ENCODE results near the gene SIAH1.
"Not testable (repeated sequence)": the region's sequence is repeated elsewhere in the genome, so short reads cannot be mapped to it uniquely, and the experiment has no call there.

Gene SIAH1

GRCh38 chr16:48393485-48394354, 8.5 kb upstream of the SIAH1 start:
- in situ Hi-C loops (cut with HindIII; ENCODE audit: low sequenced_read_pairs), result no loop called here

DNA sequence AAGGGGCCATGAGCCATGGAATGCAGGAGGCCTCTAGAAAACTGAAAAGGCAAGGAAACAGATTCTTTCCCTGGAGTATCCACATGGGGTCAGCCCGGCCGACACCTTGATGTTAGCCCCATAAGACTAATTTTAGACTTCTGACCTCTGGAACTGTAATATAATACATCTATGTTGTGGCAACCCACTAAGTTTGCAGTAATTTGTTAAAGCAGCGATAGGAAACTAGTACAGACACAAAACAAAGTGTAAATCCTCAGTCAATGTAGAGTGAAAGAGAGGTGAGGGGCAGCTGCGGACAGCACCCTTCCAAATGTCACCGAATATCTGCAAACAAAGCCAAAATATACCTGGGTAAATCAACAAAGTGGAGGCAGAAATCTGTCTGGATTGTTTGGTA, 7.2 kb upstream of the SIAH1 start:
- in situ Hi-C loops (cut with HindIII; ENCODE audit: low sequenced_read_pairs), result no loop called here

DNA sequence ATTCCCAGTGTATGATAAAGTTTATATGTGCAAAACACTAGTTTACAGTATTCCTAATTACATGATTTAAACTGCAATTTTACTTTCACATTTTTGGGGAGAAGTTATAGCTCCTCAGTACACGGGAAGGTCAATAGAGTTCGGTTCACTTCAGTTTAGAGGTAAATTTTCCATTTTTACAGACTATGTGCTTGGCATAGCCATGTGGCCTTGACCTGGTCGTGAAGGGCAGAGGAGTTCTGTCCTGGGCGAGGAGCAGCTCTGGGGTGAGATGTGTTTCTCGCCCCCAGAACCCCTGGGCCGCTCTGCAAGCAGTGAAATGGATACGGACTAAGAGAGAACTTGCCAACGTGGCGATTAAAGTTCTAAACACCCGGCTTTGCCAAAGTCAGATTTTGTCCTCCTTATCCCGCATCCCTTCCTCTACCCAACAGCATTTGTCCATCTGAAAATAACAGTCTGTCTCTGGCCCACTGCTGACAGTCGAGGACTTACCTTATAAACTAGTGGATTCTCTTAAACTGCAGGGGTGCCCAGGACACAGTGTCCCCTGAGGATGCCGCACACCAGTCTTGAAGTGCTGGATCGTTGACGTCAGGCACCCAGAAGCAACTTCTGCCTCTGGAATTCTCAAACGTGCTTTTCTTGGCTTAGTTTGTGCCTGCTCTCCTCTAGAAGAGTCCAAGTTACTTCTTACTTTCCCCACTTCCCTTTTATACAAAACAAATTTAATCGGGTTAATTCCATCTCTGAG, 1.5 kb upstream of the SIAH1 start:
- in situ Hi-C loops (cut with HindIII; ENCODE audit: low sequenced_read_pairs), result loop anchor here (5.0 kb wide), 1 partner anchor 61 kb away; no protein-coding TSS in a partner anchor

DNA sequence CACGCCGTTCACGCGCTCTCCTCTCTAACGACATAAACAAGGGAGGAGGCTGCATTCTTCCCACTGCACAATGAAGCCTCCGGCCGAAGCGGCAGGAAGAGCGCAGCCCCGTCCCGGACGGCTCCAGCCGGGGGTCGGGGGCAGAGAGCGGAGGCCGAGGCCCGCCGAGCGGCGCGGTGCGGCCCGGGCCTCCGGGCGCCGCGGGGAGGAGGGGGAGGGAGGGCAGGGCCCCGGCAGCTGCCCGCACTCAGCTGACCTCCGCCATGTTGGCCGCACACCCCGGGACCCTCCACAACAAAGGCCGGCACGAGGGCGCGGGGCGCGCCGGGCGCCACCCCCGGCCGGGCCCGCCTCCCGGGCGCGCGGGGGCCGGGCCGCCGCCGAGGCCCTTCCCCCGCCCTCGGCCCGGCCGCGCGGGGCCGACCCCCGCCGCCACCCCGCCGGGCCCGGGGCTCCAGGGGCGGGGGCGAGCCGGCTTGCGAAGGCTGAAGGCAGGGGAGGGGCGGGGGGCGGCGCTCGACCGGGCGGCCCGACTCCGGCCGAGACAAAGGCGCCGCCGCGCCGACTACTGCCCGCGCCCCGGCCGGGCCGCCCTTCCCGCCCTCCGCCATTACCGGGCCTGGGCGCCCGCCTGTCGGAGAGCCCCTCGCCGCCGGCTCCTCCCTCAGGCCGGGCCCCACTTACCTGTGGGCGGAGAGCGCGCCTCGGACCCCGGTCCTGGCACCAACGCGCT, 527 bp downstream of the SIAH1 start:
- in situ Hi-C loops (cut with HindIII; ENCODE audit: low sequenced_read_pairs), result loop anchor here (5.0 kb wide), 1 partner anchor 63 kb away; no protein-coding TSS in a partner anchor

GRCh38 chr16:48383877-48384519, 1.2 kb downstream of the SIAH1 start:
- in situ Hi-C loops (cut with HindIII; ENCODE audit: low sequenced_read_pairs), result no loop called here

DNA sequence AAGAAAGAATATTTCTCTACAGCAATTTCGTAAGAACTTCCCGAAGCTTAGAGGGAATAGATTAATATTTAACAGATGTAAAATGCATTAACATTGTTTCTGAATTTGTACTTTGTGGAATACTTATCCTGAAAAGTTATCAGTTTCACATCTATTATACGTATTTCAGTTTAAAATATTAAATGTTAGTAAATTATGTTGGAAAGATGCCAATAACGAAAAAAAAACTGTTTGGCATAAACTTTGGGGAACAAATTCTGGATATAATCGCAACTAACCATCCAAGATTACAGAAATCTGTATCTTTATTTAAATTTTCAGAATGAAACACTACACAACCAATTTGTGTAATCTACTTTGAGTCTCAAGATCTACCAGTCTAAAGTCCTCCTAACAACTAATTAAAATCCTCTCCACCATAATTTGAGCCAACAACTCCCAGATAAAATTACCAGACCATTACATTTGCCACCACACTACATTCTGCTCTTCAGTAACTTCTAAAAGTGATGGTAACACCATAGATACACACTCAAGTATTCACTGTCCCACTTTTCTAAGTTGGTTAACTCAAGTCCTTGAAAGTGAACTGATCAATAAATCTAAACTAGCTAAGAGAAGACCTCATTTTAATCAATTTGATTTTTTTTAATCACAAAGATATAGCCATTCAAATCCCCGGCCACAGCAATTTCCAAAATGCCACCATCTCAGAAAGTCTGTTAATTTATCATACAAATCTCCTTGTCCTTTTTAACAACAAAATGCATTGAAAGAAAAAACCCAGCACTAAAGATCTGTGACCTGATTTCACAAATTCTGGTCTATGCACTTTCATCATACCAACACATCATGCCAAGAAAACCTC, 2.0 kb downstream of the SIAH1 start:
- in situ Hi-C loops (cut with HindIII; ENCODE audit: low sequenced_read_pairs), result no loop called here

DNA sequence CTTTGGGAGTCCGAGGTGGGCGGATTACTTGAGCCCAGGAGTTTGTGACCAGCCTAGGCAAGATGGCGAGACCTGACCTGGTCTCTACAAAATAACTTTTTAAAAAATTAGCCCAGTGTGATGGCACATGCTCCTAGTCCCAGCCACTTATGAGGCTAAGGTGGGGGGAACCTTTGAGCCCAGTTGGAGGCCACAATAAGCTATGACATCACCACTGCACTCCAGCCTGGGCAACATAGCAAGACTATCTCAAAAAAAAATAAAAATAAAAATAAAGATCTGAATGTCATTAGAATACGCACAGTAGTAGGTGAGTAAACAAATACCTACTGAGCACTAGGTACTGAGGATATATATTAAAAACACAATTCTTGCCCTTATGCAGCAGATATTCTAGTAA, 3.1 kb downstream of the SIAH1 start:
- in situ Hi-C loops (cut with HindIII; ENCODE audit: low sequenced_read_pairs), result no loop called here

DNA sequence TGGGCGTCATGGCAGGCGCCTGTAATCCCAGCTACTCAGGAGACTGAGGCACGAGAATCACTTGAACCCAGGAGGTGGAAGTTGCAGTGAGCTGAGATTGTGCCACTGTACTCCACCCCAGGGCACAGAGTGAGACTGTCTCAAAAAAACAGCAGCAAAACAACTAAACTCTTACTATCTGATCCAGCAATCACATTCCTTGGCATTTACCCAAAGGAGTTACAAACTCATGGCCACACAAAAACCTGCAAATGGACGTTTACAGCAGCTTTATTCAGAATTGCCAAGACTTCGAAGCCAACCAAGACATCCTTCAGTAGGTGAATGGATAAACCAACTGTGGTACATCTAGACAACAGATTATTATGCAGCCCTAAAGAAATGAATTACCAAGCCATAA, 4.0 kb downstream of the SIAH1 start:
- in situ Hi-C loops (cut with HindIII; ENCODE audit: low sequenced_read_pairs), result no loop called here

DNA sequence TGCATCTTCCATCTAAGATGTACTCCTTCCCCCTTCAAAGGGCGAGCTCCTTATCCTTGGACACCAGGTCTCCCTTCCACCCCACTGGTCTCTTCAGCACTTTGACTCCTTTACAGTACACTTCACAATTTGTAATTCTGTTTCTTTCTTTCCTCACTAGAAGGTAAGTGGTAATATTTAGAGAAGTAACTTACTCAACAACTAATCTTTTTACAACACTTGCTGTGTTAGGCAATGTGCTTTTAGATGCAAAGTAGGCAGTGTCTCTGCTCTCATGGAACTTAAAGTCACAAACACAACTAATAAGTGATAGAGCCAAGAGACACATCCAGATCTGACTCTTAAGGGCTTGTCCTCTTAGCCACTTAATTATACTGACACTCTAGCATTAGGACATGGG, 6.4 kb downstream of the SIAH1 start:
- in situ Hi-C loops (cut with HindIII; ENCODE audit: low sequenced_read_pairs), result no loop called here

GRCh38 chr16:48378276-48378675, 6.9 kb downstream of the SIAH1 start:
- in situ Hi-C loops (cut with HindIII; ENCODE audit: low sequenced_read_pairs), result no loop called here

- in situ Hi-C loops (cut with HindIII; ENCODE audit: low sequenced_read_pairs), result not testable (repeated sequence)
Observed at GRCh38 chr16:48377301-48377700, 7.9 kb downstream of the SIAH1 start.

DNA sequence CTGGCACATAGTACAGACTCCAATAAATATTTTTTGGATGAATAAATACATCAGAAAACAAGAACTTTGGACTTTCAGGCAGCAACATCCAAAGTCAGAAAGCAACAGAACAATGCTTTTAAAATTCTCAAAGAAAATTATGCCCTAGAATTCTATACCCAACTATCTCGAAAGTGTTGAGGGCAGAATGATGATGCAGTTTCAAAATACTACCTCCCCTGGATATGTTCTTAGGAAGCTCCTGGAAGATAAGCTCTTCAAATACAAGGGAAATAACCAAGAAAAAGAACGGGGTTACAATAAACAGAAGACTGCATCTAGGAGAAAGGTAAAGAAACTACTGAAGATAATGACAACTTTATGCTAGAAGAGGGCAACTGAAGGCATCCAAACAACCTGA, 11.0 kb downstream of the SIAH1 start:
- in situ Hi-C loops (cut with HindIII; ENCODE audit: low sequenced_read_pairs), result no loop called here

DNA sequence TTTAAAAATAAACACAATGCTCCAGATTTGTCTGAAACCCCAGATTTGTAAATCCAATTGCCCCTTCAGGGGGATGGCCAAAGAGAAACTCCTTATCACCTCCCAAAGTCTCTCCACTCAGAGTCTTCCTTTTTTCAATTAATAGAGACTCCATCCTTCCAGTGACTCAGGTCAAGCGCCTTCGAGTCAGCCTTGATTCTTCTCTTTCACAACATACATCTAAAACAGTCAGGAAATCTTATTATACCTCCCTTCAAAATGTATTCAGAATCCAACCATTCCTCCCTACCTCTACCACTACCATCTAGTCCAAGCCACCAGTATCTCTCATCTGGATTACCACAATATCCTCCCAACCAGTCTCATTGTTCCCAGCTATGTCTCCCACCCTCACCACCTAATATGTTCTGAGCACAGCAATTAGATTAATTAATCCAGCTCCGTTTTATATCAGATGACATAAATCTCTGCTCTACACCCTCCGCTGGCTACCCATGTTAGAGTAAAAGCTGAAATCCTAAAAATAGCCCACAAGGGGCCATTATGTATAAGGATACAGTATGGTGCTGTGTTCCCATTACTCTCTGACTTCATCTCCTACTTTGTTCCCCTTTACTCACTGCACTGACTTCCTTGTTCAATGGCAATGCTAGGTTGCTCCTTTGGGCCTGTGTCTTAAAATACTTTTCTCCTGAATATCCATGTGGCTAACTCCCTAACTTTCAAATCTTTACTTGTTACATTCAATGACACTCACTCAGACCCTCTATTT, 11.8 kb downstream of the SIAH1 start:
- in situ Hi-C loops (cut with HindIII; ENCODE audit: low sequenced_read_pairs), result no loop called here

- in situ Hi-C loops (cut with HindIII; ENCODE audit: low sequenced_read_pairs), result no loop called here
Observed at GRCh38 chr16:48372744-48373143, 12.5 kb downstream of the SIAH1 start.

DNA sequence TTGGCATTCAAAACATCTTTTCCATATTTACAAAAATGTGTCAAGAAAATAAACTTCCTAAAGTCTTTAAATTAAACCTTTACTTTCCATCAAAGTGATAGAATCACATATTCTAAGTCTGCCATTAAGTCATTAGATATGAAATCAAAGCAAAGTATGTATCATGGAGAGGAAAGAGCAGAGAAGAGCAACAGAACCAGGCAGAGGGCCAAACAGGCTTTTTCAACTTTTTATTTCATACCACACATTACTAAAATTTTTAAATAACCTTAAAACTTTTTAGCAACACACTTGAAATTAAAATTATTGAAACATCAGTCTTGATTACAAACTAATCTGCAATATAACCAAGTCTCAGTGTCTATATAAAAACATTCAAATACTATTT, 13.8 kb downstream of the SIAH1 start:
- in situ Hi-C loops (cut with HindIII; ENCODE audit: low sequenced_read_pairs), result no loop called here

- in situ Hi-C loops (cut with HindIII; ENCODE audit: low sequenced_read_pairs), result not testable (repeated sequence)
Observed at GRCh38 chr16:48370668-48371392, 14.4 kb downstream of the SIAH1 start.

- in situ Hi-C loops (cut with HindIII; ENCODE audit: low sequenced_read_pairs), result no loop called here
Observed at GRCh38 chr16:48370229-48370628, 15.0 kb downstream of the SIAH1 start.

- in situ Hi-C loops (cut with HindIII; ENCODE audit: low sequenced_read_pairs), result no loop called here
Observed at GRCh38 chr16:48369765-48370164, 15.4 kb downstream of the SIAH1 start.
